GM12874 (cell line): ENCODE results near the gene ARHGAP29.

Source experiments
- CTCF ChIP-seq: IDR thresholded peaks from 2 replicates; pipeline ENCODE4 v1.5.1; 2011; ENCODE audit warnings: low read depth, mild to moderate bottlenecking, control low read depth, low read length, moderate library complexity; ENCODE audit not compliant: insufficient read depth

Gene ARHGAP29

GRCh38 chr1:94281361-94282142 lies 44.2 kb upstream of the ARHGAP29 start:
- TF ChIP-seq CTCF: no peak

- TF ChIP-seq CTCF: no peak
Measured at GRCh38 chr1:94280541-94280940, 43.2 kb upstream of the ARHGAP29 start.

GRCh38 chr1:94279462-94279861 lies 42.1 kb upstream of the ARHGAP29 start:
- no peak for TF ChIP-seq CTCF

- TF ChIP-seq CTCF: no peak
Measured at GRCh38 chr1:94279038-94279437, 41.7 kb upstream of the ARHGAP29 start.

- TF ChIP-seq CTCF: no peak
Measured at GRCh38 chr1:94276988-94277434, 39.6 kb upstream of the ARHGAP29 start.

- TF ChIP-seq CTCF: no peak
Measured at GRCh38 chr1:94275083-94275482, 37.7 kb upstream of the ARHGAP29 start.

GRCh38 chr1:94274561-94274960 lies 37.2 kb upstream of the ARHGAP29 start:
- no peak for TF ChIP-seq CTCF
